ENCODE results near the gene TCP1. TPM values are rescaled to one million over a fixed set of nuclear protein-coding genes. Genes with fewer than 3 reads are reported as not detected.

Gene TCP1
- total and polyA plus RNA-seq, 9 of the 15 experiments (the other 6 are each of a cell fraction or from before 2014, with no cell fraction given): 331 to 801 (median 645) TPM

DNA sequence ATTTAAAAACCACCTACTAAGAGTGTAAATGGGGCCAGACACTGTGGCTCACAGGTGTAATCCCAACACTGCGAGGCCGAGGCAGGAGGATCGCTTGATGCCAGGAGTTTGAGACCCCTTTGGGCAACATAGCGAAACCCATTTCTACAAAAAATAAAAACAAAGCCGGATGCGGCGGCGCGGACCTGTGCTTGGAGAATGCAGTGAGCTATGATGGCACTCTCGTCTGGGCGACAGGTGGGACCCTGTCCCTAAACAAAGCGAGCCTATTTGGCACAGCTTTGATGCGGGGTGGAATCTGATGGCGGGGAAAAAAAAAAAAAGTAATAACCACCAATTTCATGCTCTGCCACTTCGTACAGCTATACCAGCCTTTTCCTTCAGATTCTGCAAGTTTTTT, 1.1 kb downstream of the TCP1 start (continued):
- TF ChIP-seq, protein P1, sequence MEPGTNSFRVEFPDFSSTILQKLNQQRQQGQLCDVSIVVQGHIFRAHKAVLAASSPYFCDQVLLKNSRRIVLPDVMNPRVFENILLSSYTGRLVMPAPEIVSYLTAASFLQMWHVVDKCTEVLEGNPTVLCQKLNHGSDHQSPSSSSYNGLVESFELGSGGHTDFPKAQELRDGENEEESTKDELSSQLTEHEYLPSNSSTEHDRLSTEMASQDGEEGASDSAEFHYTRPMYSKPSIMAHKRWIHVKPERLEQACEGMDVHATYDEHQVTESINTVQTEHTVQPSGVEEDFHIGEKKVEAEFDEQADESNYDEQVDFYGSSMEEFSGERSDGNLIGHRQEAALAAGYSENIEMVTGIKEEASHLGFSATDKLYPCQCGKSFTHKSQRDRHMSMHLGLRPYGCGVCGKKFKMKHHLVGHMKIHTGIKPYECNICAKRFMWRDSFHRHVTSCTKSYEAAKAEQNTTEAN (CRISPR knock-in tag; IDR thresholded peaks at IDR 0.05): 0 out of 2 replicates have a peak, but pooled peaks have one; percentile 41
- no peak for TF ChIP-seq PRMT5 (CRISPR knock-in tag; IDR thresholded peaks at IDR 0.05)
- TF ChIP-seq SMAD2 (IDR thresholded peaks at IDR 0.05; ENCODE audit: low read depth, low read length): no peak
- no peak for TF ChIP-seq U2AF2 (optimal IDR thresholded peaks at IDR 0.05; ENCODE audit: low read depth, low read length)
- 0 out of 4 replicates have a peak, but pooled peaks of 1 of the 2 experiments have one; percentile 20 for TF ChIP-seq SIN3A (IDR thresholded peaks at IDR 0.05; ENCODE audit: borderline replicate concordance in 2 of 2, control insufficient read depth in 1 of 2, low read depth in 2 of 2, low read length in 2 of 2)
- no peak for TF ChIP-seq SPI1 (IDR thresholded peaks at IDR 0.05; ENCODE audit: borderline replicate concordance, low read depth, low read length)
- no peak for TF ChIP-seq ZNF24 (IDR thresholded peaks at IDR 0.05)
- no peak for TF ChIP-seq ZNF57 (CRISPR knock-in tag; IDR thresholded peaks at IDR 0.05)
- no peak for TF ChIP-seq ZFX (CRISPR knock-in tag; IDR thresholded peaks at IDR 0.05)
- no peak for TF ChIP-seq ADNP (tag; IDR thresholded peaks at IDR 0.05)
- no peak for TF ChIP-seq ZFP1 (CRISPR knock-in tag; IDR thresholded peaks at IDR 0.05)
- TF ChIP-seq, protein P2, sequence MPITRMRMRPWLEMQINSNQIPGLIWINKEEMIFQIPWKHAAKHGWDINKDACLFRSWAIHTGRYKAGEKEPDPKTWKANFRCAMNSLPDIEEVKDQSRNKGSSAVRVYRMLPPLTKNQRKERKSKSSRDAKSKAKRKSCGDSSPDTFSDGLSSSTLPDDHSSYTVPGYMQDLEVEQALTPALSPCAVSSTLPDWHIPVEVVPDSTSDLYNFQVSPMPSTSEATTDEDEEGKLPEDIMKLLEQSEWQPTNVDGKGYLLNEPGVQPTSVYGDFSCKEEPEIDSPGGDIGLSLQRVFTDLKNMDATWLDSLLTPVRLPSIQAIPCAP (CRISPR knock-in tag; IDR thresholded peaks at IDR 0.05; ENCODE audit: borderline replicate concordance): no peak
- no peak for TF ChIP-seq BRD9 (IDR thresholded peaks at IDR 0.05; ENCODE audit: low read depth, partially characterized antibody)
- TF ChIP-seq, protein P3, sequence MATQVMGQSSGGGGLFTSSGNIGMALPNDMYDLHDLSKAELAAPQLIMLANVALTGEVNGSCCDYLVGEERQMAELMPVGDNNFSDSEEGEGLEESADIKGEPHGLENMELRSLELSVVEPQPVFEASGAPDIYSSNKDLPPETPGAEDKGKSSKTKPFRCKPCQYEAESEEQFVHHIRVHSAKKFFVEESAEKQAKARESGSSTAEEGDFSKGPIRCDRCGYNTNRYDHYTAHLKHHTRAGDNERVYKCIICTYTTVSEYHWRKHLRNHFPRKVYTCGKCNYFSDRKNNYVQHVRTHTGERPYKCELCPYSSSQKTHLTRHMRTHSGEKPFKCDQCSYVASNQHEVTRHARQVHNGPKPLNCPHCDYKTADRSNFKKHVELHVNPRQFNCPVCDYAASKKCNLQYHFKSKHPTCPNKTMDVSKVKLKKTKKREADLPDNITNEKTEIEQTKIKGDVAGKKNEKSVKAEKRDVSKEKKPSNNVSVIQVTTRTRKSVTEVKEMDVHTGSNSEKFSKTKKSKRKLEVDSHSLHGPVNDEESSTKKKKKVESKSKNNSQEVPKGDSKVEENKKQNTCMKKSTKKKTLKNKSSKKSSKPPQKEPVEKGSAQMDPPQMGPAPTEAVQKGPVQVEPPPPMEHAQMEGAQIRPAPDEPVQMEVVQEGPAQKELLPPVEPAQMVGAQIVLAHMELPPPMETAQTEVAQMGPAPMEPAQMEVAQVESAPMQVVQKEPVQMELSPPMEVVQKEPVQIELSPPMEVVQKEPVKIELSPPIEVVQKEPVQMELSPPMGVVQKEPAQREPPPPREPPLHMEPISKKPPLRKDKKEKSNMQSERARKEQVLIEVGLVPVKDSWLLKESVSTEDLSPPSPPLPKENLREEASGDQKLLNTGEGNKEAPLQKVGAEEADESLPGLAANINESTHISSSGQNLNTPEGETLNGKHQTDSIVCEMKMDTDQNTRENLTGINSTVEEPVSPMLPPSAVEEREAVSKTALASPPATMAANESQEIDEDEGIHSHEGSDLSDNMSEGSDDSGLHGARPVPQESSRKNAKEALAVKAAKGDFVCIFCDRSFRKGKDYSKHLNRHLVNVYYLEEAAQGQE (IDR thresholded peaks at IDR 0.05; ENCODE audit: borderline replicate concordance): no peak
- TF ChIP-seq, protein P3 (CRISPR knock-in tag; IDR thresholded peaks at IDR 0.05; ENCODE audit: low read depth): no peak
- no peak for TF ChIP-seq NRF1 (conservative IDR thresholded peaks at IDR 0.05 in 1 of 2, IDR thresholded peaks at IDR 0.05 in 1 of 2)
- no peak for TF ChIP-seq NR4A1 (CRISPR knock-in tag; IDR thresholded peaks at IDR 0.05)
- TF ChIP-seq NR4A1 (tag; IDR thresholded peaks at IDR 0.05): no peak

All from K562 (cell line).